ENCODE data around the gene SHROOM4. TPM values are rescaled to one million over a fixed set of nuclear protein-coding genes. Genes with fewer than 3 reads are reported as not detected.

SHROOM4 gene
- total RNA-seq, 1 experiment from 2014 or later = 0.05 TPM

- no peak for ATAC-seq
- intact Hi-C loops (cut with micrococcal nuclease) = no loop called here
- POLR2A ChIA-PET = no interaction called here
Measured at GRCh38 chrX:50626432-50626831, 187.6 kb downstream of the SHROOM4 start.

More at GRCh38 chrX:50626432-50626831, 187.6 kb downstream of the SHROOM4 start:
- TF ChIP-seq SIN3A (IDR thresholded peaks at IDR 0.05; ENCODE audit: low read depth) = no peak
- no peak for TF ChIP-seq ELF1 (IDR thresholded peaks at IDR 0.05; ENCODE audit: borderline replicate concordance, low read depth)
- no peak for TF ChIP-seq RAD21 (IDR thresholded peaks at IDR 0.05; ENCODE audit: low read depth)
- no peak for TF ChIP-seq ZNF274 (IDR thresholded peaks at IDR 0.05; ENCODE audit: low read depth, low read length)
- TF ChIP-seq CBX3 (IDR thresholded peaks at IDR 0.05; ENCODE audit: low read depth) = no peak
- TF ChIP-seq ATF3 (IDR thresholded peaks at IDR 0.05) = no peak
- no peak for TF ChIP-seq EZH2phosphoT487 (IDR thresholded peaks at IDR 0.05; ENCODE audit: borderline replicate concordance)
- no peak for TF ChIP-seq REST (IDR thresholded peaks at IDR 0.05; ENCODE audit: low read depth)
- TF ChIP-seq SP1 (IDR thresholded peaks at IDR 0.05; ENCODE audit: low read depth) = no peak
- no peak for TF ChIP-seq CEBPB (IDR thresholded peaks at IDR 0.05; ENCODE audit: low read depth)
- no peak for TF ChIP-seq JUND (IDR thresholded peaks at IDR 0.05)
- no peak for TF ChIP-seq SRF (IDR thresholded peaks at IDR 0.05; ENCODE audit: low read depth)
- TF ChIP-seq FOSL1 (IDR thresholded peaks at IDR 0.05; ENCODE audit: low read depth) = no peak
- TF ChIP-seq ZFX (IDR thresholded peaks at IDR 0.05) = no peak
- TF ChIP-seq TCF7L2 (IDR thresholded peaks at IDR 0.05; ENCODE audit: borderline replicate concordance, extremely low read depth, insufficient read depth, insufficient read length) = no peak
- TF ChIP-seq POLR2A (IDR thresholded peaks at IDR 0.05; ENCODE audit: borderline replicate concordance, extremely low read depth, insufficient read depth, insufficient read length) = no peak
- RAD21 ChIA-PET (ENCODE audit: low non-redundant PET in 1 of 2, low total read pairs in 2 of 2, uncharacterized antibody in 2 of 2, unreplicated experiment in 2 of 2) = no interaction called here
- H3K4me1 ChIP-seq (ENCODE audit: control insufficient read depth in 1 of 2, insufficient read depth in 2 of 2, low read length in 2 of 2) = no peaks in the 10 kb centered on the region
- DNase-seq (ENCODE audit: low read depth, low spot score) = no peak
- H3K4me2 ChIP-seq (ENCODE audit: low read length) = no peak overlapping the region
- no peak overlapping the region for H3K9ac ChIP-seq (ENCODE audit: low read length)
- H3K27me3 ChIP-seq (ENCODE audit: insufficient read depth, low read length) = no peaks in the 10 kb centered on the region
- no peaks in the 10 kb centered on the region for H3K36me3 ChIP-seq (ENCODE audit: control insufficient read depth in 1 of 2, insufficient read depth in 2 of 2, low read length in 2 of 2)
- no peaks in the 10 kb centered on the region for H3K79me2 ChIP-seq (ENCODE audit: insufficient read depth, low read length)
- CTCF ChIA-PET = no interaction called here
- no peaks in the 10 kb centered on the region for H4K20me1 ChIP-seq (ENCODE audit: insufficient read depth)
- H2AFZ ChIP-seq (ENCODE audit: low read depth, low read length, poor library complexity, severe bottlenecking) = no peak overlapping the region
- no peak overlapping the region for H3K27ac ChIP-seq (ENCODE audit: low read depth, low read length)
- BruUV-seq (replicated peaks) = no TSS peak
- no peaks in the 10 kb centered on the region for H3K9me3 ChIP-seq (ENCODE audit: control insufficient read depth in 1 of 2, insufficient read depth in 1 of 2, low read depth in 1 of 2, low read length in 2 of 2)
- no peaks in the 10 kb centered on the region for H3K9me2 ChIP-seq (ENCODE audit: insufficient read depth)
- no peak overlapping the region for H3K4me3 ChIP-seq (replicated peaks in 1 of 2; ENCODE audit: low read depth in 1 of 2, low read length in 2 of 2)
